ENCODE data around the gene GPR35.

Gene GPR35

DNA sequence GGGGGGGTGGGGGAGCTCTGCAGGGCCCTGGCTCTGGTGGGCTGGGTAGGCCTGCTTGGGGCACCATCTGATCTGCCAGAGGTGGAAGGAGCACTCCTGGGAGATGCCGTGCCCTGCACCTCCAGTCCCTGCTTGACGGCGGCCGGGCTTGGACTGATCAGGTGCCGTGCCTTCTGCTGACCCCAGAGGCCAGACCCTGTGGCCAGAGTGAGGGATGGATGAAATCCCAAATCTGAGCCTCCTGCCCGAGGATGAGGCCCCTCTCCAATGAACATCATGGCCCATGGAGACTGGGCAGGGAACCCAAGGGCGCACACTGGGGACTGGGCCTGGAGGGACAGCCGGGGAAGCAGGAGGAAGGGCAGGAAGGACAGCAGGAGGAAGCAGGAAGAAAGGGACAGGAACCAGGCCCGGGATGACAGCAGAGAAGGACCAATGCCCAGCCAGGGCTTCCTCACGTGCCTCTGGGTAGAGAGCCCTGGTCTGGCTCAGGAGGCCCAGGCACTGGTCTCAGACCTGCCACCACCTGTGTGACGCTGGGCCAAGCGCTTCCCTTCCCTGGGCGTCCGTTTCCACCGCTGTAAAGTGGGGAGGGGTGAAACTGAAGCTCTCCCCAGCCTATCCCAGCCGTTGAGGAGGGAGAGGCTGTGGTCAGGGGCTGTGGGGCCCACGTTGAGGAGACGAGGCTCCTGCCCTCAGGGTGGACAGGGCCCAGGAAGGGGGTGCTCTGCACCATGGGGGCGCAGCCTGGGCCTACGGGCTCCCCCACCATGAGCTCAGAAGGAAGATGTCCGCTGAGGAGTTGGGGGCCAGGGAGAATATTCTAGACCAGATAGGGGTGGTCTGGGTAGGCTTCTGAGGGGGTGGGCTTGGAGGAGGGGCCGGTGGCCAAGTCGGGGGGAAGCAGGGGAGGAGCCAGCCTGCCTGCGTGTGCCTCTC, 1.0 kb upstream of the GPR35 start:
- no peak for FAIRE-seq

GRCh38 chr2:240626531-240627300, 1.4 kb downstream of the GPR35 start:
- no peak for FAIRE-seq

- no peak for FAIRE-seq
Measured at GRCh38 chr2:240627736-240628506, 2.6 kb downstream of the GPR35 start.

DNA sequence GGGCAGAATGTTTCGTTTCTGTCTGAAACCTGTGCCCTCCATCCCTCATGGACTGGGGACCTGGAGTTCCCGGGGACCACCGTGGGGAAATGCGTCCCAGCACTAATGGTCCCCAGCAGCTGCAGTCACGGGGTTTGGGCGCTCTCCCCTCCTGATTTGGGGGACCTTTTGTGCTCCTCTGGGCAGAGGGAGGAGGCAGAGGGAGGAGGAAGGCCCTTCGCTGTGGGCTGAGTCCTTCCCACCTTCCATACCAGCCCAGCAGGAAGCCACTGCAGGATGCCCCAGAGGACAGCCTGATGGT, 3.2 kb downstream of the GPR35 start:
- FAIRE-seq, result no peak

DNA sequence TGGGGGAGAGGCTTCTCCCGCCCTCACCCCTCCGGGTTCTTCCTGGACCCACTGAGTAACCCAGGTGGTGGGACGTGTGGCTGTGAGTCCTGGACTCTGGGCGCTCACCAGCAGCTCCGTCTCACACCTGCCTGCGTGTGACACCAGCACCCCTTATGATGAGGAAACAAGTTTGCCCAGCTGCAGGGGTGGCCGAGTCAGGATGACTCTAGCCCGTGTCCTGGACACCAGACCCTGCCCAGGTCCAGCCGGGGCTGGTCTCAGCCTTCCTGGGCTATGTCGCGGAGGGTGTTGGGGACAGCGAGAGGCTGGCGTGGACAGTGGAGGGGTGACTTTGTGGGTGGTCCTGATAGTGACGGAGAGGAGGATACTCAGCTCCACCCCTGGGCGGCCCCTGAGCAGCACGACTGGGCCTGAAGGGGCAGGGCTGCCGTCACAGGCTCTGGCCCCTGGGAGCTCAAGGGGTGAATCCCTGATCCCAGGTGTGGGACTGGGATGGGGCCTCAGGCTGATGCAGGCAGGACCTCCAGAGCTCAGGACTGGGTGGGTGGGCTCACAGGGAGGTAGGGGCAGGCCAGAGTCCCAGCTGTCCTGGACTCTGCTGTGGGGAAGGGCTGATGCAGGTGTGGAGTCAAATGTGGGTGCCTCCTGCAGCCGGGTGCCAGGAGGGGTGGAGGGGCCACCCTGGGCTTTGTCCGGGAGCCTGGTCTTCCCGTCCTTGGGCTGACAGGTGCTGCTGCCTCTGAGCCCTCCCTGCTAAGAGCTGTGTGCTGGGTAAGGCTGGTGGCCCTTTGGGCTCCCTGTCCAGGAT, 3.7 kb downstream of the GPR35 start:
- no peak for FAIRE-seq

DNA sequence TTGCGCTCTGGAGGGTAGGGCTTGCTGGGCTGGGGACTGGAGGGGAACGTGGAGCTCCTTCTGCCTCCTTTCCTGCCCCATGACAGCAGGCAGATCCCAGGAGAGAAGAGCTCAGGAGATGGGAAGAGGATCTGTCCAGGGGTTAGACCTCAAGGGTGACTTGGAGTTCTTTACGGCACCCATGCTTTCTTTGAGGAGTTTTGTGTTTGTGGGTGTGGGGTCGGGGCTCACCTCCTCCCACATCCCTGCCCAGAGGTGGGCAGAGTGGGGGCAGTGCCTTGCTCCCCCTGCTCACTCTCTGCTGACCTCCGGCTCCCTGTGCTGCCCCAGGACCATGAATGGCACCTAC, 4.3 kb downstream of the GPR35 start:
- FAIRE-seq, result no peak

GRCh38 chr2:240629968-240630770, 4.9 kb downstream of the GPR35 start:
- FAIRE-seq, result no peak

GRCh38 chr2:240630771-240631547, 5.7 kb downstream of the GPR35 start:
- no peak for FAIRE-seq

DNA sequence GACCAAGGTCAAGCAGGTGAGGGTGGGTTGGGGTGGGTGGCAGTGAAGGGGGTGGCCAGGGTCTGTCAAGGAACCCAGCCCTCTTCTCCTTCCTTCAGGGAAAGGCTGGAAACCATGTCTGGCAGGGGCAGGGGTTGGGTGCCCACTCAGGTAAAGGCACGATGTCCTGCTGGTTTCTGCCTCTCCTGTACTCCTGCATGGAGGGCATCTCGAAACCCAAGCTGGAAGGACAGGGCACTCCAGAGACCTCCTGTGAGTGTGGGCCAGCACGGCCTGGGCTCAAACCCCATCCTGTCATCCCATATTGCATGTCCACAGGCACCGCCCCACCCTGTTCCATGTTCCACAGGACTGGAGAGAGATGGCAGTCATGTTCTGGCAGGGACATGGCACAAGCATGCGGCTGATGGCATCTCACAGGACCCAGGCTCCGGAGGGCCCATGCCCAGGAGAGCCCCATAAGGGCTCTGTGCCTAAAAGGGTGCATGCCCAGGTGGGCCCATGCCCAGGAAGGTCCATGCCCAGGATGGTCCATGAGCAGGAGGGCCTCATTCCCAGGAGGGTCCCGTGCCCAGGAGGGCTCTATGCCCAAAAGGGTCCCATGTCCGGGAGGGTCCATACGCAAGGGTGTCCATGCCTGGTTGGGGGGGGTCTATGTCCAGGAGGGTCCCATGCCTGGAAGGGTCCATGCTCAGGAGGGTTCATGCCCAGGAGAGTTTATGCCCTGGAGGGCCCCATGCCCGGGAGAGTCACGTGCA, 6.4 kb downstream of the GPR35 start:
- no peak for FAIRE-seq

DNA sequence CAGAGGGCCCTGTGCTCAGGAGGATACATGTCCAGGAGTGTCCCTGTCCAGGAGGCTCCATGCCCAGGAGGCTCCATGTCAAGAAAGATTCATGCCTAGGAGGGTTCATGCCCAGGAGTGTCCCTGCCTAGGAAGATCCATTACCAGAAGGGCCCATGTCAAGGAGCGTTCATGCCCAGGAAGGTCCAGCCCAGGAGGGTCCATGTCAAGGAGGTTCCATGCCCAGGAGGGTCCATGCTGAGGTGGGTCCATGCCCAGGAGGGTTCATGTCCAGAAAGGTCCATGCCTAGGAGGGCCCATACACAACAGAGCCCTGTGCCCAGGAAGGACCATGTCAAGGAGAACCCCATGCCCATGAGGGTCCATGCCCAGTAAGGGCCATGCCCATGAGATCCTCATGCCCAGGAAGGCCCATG, 7.0 kb downstream of the GPR35 start:
- no peak for FAIRE-seq

GRCh38 chr2:240635121-240635997, 10.1 kb downstream of the GPR35 start:
- FAIRE-seq, result no peak

GRCh38 chr2:240635998-240636547, 10.8 kb downstream of the GPR35 start:
- FAIRE-seq, result no peak

DNA sequence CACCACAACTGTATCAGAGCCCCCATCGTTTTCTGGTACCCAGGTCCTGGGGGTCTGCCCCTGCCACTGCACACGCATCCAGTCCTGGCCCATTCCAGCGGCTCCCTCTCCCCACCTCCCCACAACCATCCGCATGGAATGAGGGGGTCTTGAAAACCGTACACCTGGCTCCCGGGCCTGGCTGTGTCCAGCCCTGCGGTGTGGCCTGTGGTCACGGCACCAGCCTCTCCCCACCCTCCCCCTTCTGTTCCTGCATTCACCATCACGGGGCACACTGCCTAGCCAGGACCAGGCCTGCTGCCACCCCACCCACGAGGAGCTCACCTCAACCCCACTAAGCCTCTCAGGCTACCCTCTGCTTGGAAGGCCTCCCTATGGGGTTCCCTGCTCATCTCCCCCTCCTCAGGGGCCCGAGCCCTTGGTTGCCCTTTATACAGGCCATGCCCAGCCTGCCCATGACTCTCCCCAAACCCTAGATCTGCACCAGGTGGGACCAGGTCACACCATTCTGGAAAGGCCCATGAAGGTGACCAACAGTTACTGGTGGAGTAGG, 11.4 kb downstream of the GPR35 start:
- FAIRE-seq, result no peak

DNA sequence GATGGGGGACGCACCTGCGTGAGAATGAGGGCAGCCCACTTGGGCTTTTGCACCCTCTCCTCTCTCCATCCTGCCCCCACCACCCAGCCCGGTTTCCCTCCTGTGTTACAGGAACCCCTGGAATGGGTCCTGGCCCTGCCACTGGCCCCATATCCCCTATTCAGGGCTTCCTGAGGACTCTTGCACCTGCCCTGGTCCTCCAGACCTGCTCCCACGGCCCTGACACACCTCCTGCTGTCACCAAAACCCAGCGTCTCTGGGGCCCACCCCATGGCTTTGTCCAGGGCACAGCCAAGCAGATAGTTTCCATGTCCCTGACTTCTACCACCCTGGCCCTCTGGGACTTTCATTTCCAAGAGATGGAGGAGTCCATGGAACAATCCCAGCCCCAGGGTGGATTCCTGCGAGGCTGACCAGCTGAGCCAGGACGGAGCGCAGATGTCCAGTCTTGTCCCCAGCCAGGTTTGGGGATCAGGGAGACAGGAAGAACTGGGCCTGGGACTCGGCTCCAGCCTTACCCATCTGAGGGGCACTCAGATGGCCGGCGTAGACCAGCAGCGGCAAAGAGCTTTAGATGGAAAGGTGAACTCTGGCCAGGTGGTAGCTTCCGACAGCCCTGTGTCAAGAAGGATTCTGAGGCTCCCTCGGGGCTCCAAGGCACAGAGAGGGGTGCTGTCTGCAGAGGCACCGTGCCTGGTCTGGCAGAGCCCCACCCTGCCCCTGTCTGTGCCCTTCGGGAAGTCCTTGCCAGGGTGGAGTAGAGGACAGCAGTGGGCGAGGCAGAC, 12.0 kb downstream of the GPR35 start:
- FAIRE-seq, result no peak

DNA sequence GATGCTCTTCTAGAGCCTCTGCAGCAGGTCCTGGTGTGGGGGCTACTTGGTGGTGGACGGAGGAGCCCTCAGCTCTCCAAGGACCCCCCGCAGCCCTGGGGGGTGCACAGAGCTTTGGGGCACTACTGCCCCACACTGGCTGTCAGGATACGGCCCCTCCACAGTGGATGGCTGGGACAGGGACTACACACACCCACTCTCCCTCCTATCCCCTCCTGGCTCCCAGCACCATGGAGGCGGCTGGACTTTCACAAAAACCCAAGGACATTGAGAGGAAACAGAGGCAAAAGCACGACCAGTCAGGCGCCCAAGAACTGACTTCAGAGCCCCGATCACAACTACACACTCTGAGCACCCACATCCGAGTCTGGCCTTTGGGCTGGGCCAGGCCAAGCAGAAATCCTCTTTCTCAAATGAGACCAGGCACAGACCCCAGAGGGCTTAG, 12.6 kb downstream of the GPR35 start:
- no peak for FAIRE-seq

DNA sequence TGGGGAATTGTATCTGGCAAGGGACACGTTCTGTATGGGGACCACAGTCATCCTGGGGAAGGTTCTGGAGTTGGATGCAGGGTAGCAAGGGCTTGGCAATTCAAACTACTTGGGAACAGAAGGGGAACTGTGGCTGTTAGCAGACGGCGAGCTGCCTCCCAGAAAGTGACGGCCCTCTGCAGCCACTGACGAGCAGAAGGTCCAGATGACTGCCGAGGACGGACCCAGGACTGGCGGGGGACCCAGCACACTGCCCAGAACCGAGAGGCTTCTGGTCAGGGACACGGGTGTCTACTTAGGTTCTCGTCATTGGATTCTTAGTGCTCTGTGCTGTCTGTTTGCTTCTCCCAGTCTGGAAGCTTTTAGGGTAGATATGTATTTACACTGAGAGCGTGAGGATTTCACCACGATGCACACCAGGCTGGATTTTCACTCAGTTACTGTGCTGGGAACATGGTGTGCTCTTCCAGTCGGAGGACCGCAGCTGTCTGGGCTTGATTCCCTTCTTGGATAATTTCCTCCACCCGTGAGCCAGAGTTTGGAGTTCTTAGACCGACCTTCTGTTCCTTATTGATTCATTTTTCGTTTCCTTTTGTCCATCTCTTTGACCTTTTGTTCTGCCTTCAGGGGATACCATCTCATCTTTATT, 13.4 kb downstream of the GPR35 start:
- no peak for FAIRE-seq

GRCh38 chr2:240639566-240639965, 14.3 kb downstream of the GPR35 start:
- no peak for FAIRE-seq
